HepG2 (cell line): ENCODE measurements around the gene TROAP. TPM values are rescaled to one million over a fixed set of nuclear protein-coding genes. Genes with fewer than 3 reads are reported as not detected.

ENCODE experiments used
- ETV5 ChIP-seq: IDR thresholded peaks from 2 replicates; pipeline ENCODE4 v1.6.1; 2018; ENCODE audit warnings: missing biosample characterization, missing genetic modification reagents, inconsistent platforms, borderline replicate concordance
- HDAC2 ChIP-seq: sonication (generic); formaldehyde crosslinking; IDR thresholded peaks from 2 replicates; pipeline ENCODE4 v1.4.0; 2020; ENCODE audit warnings: missing genetic modification reagents
- KAT8 ChIP-seq: IDR thresholded peaks from 2 replicates; pipeline ENCODE4 v1.6.1; 2016; ENCODE audit warnings: missing genetic modification reagents, missing compliant biosample characterization
- LCORL ChIP-seq, 2 experiments: fragments of 450-650 bp in 1 of 2; sonication (generic) in 1 of 2; formaldehyde crosslinking in 1 of 2; IDR thresholded peaks; 2 replicates each; pipeline versions ENCODE4 v1.5.0 to v1.6.1; 2017 to 2020; ENCODE audit warnings: antibody characterized with exemption in 1 of 2, missing genetic modification reagents in 1 of 2
- MLXIP ChIP-seq: sonication (generic); formaldehyde crosslinking; IDR thresholded peaks from 2 replicates; pipeline ENCODE4 v1.9.0; 2021; ENCODE audit warnings: missing genetic modification reagents, borderline replicate concordance
- ZFY ChIP-seq: sonication (generic); formaldehyde crosslinking; IDR thresholded peaks from 2 replicates; pipeline ENCODE4 v1.4.0; 2020; ENCODE audit warnings: missing genetic modification reagents
- ZNF331 ChIP-seq: sonication (generic); formaldehyde crosslinking; IDR thresholded peaks from 2 replicates; pipeline ENCODE4 v1.4.0; 2020; ENCODE audit warnings: missing genetic modification reagents
- ZNF44 ChIP-seq: sonication (generic); formaldehyde crosslinking; IDR thresholded peaks from 2 replicates; pipeline ENCODE4 v1.5.1; 2020; ENCODE audit warnings: mild to moderate bottlenecking, missing genetic modification reagents
- ZSCAN31 ChIP-seq: sonication (generic); formaldehyde crosslinking; IDR thresholded peaks from 2 replicates; pipeline ENCODE4 v1.5.0; 2020; ENCODE audit warnings: low read depth, mild to moderate bottlenecking, missing genetic modification reagents
- polyA plus RNA-seq, 8 experiments: library from polyadenylated mRNA; depleted of rRNA in 3 of 8; stranded (reverse) in 7 of 8; unstranded in 1 of 8; fragments of >200 nt; fragmentation: Illumina TruSeq in 4 of 8; extraction: Trizol in 4 of 8; gene quantifications; 2 replicates each; pipeline versions ENCODE4 v1.2.1 to v1.2.3, GENCODE V29; 2011 to 2016; ENCODE audit warnings: low read depth in 4 of 8, missing spikeins in 1 of 8, mixed read lengths in 1 of 8; ENCODE audit not compliant: insufficient read depth in 1 of 8
- total RNA-seq, 5 experiments: library from RNA; depleted of rRNA; stranded (reverse); fragments of >200 nt; fragmentation: Illumina TruSeq; extraction: Trizol; gene quantifications; 2 replicates each; pipeline ENCODE4 v1.2.3, GENCODE V29; 2016; ENCODE audit warnings: low read depth in 1 of 5
- TF ChIP-seq, protein P1 (sequence below): IDR thresholded peaks from 2 replicates; pipeline ENCODE4 v1.6.1; 2016; ENCODE audit warnings: low read depth, borderline replicate concordance
- TF ChIP-seq, protein P2 (sequence below): IDR thresholded peaks from 2 replicates; pipeline ENCODE4 v1.6.1; 2012; ENCODE audit warnings: low read length, improper control_type of control experiment

The TROAP gene
- total and polyA plus RNA-seq, 2 of the 13 experiments (the other 11 are each of a cell fraction or from before 2014, with no cell fraction given), result 22.5 to 30.9 TPM

- 0 out of 2 replicates have a peak, but pooled peaks have one; percentile 25 for TF ChIP-seq ZNF331
- TF ChIP-seq KAT8 (CRISPR knock-in tag), result peak; percentile 37; the same call in 1 of the 2 replicates
- TF ChIP-seq ZNF44 (CRISPR knock-in tag), result 0 out of 2 replicates have a peak, but pooled peaks have one; percentile 36
- 0 out of 2 replicates have a peak, but pooled peaks have one; percentile 37 for TF ChIP-seq ZSCAN31 (CRISPR knock-in tag)
- TF ChIP-seq LCORL (IDR thresholded peaks at IDR 0.05), result no peak
- peak; percentile 82 for TF ChIP-seq LCORL (CRISPR knock-in tag; IDR thresholded peaks at IDR 0.05)
- peak; percentile 31 for TF ChIP-seq HDAC2
- TF ChIP-seq, protein P1, sequence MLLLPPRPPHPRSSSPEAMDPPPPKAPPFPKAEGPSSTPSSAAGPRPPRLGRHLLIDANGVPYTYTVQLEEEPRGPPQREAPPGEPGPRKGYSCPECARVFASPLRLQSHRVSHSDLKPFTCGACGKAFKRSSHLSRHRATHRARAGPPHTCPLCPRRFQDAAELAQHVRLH (CRISPR knock-in tag), result peak; percentile 75; the same call in 1 of the 2 replicates
- TF ChIP-seq, protein P2, sequence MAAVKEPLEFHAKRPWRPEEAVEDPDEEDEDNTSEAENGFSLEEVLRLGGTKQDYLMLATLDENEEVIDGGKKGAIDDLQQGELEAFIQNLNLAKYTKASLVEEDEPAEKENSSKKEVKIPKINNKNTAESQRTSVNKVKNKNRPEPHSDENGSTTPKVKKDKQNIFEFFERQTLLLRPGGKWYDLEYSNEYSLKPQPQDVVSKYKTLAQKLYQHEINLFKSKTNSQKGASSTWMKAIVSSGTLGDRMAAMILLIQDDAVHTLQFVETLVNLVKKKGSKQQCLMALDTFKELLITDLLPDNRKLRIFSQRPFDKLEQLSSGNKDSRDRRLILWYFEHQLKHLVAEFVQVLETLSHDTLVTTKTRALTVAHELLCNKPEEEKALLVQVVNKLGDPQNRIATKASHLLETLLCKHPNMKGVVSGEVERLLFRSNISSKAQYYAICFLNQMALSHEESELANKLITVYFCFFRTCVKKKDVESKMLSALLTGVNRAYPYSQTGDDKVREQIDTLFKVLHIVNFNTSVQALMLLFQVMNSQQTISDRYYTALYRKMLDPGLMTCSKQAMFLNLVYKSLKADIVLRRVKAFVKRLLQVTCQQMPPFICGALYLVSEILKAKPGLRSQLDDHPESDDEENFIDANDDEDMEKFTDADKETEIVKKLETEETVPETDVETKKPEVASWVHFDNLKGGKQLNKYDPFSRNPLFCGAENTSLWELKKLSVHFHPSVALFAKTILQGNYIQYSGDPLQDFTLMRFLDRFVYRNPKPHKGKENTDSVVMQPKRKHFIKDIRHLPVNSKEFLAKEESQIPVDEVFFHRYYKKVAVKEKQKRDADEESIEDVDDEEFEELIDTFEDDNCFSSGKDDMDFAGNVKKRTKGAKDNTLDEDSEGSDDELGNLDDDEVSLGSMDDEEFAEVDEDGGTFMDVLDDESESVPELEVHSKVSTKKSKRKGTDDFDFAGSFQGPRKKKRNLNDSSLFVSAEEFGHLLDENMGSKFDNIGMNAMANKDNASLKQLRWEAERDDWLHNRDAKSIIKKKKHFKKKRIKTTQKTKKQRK, result no peak
- TF ChIP-seq ETV5 (CRISPR knock-in tag), result peak; percentile 30
- no peak for TF ChIP-seq MLXIP (CRISPR knock-in tag)
- peak; percentile 65 for TF ChIP-seq ZFY
Observed at GRCh38 chr12:49342066-49342913, 19.2 kb downstream of the TROAP start (continued).
